ENCODE measurements around the gene LRGUK.

DNA sequence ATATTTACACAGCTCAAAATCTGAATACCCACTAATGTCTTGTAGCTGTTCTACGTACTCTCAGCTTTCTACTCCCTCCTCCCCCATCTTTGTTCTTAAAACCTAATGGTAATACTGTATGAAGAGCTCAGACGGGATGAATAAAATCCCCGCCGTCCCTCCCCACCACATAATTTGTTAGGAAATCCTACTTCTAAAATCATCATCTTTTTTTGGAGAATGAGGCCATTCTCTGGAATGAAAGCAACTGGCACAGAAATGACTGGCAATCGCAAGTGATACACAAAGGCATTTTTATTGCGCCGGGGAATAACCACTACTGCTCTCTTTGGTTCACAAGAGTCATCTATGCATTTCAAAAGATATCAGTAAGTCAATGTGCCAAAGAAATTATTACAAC is 162.3 kb downstream of the LRGUK start:
- TF ChIP-seq CTCF (conservative IDR thresholded peaks at IDR 0.05; ENCODE audit: low read length) (no peak), EZH2phosphoT487 (IDR thresholded peaks at IDR 0.05; ENCODE audit: borderline replicate concordance) (no peak)
